Keratinocyte (primary cell): ENCODE measurements around the gene PCDHGB3. TPM values are rescaled to one million over a fixed set of nuclear protein-coding genes. Genes with fewer than 3 reads are reported as not detected.
"Not testable (repeated sequence)": the region's sequence is repeated elsewhere in the genome, so short reads cannot be mapped to it uniquely, and the experiment has no call there.

Experiments
- DNase-seq: peaks from one replicate; pipeline ENCODE4 v3.0.0-alpha.2; 2011; ENCODE audit warnings: low read depth, missing footprints, low spot score
- FAIRE-seq: peaks from 2 replicates; lab custom pipeline; 2011; peaks lifted over from hg19 to GRCh38; lab: Jason Lieb, UNC
- H2AFZ ChIP-seq: 2 replicates; pipeline ENCODE4 v1.6.0; 2012; ENCODE audit warnings: low read length, control low read depth, inconsistent platforms; ENCODE audit not compliant: control insufficient read depth
- H3K27ac ChIP-seq: 2 replicates; pipeline ENCODE4 v1.5.1; 2011; ENCODE audit warnings: low read length; ENCODE audit not compliant: control insufficient read depth, insufficient read depth
- H3K27me3 ChIP-seq: 3 replicates; pipeline ENCODE4 v1.6.0; 2011; ENCODE audit warnings: low read length; ENCODE audit not compliant: control insufficient read depth, insufficient read depth; ENCODE audit errors: extremely low read depth
- H3K36me3 ChIP-seq, 2 experiments: 2 replicates in 1 of 2; 3 replicates in 1 of 2; pipeline ENCODE4 v1.5.1; 2011; ENCODE audit warnings: low read length in 2 of 2, mild to moderate bottlenecking in 1 of 2; ENCODE audit not compliant: control insufficient read depth in 2 of 2, insufficient read depth in 2 of 2; ENCODE audit errors: extremely low read depth in 1 of 2
- H3K4me1 ChIP-seq: 3 replicates; pipeline ENCODE4 v1.5.1; 2011; ENCODE audit warnings: low read length; ENCODE audit not compliant: control insufficient read depth, insufficient read depth; ENCODE audit errors: extremely low read depth
- H3K4me2 ChIP-seq: 3 replicates; pipeline ENCODE4 v1.6.0; 2011; ENCODE audit warnings: low read depth, low read length; ENCODE audit not compliant: control insufficient read depth, insufficient read depth; ENCODE audit errors: extremely low read depth
- H3K4me3 ChIP-seq, 3 experiments: fragments of 200-600 bp in 1 of 3; sonication (generic) in 1 of 3; 2 replicates in 2 of 3; 3 replicates in 1 of 3; pipeline ENCODE4 v1.5.1; 2011 to 2016; ENCODE audit warnings: low read length in 3 of 3, mild to moderate bottlenecking in 3 of 3, control low read depth in 2 of 3, inconsistent platforms in 1 of 3, low read depth in 1 of 3, mixed read lengths in 1 of 3, mixed run types in 1 of 3, moderate library complexity in 1 of 3; ENCODE audit not compliant: control insufficient read depth in 2 of 3, insufficient read depth in 2 of 3; ENCODE audit errors: extremely low read depth in 1 of 3
- H3K79me2 ChIP-seq: 2 replicates; pipeline ENCODE4 v1.6.0; 2012; ENCODE audit warnings: low read length; ENCODE audit not compliant: control insufficient read depth, insufficient read depth
- H3K9ac ChIP-seq: 3 replicates; pipeline ENCODE4 v1.6.0; 2011; ENCODE audit warnings: low read length; ENCODE audit not compliant: control insufficient read depth, insufficient read depth; ENCODE audit errors: extremely low read depth
- H3K9me1 ChIP-seq: 3 replicates; pipeline ENCODE4 v1.6.0; 2011; ENCODE audit warnings: low read length; ENCODE audit not compliant: control insufficient read depth, insufficient read depth; ENCODE audit errors: extremely low read depth
- H3K9me3 ChIP-seq: 2 replicates; pipeline ENCODE4 v1.5.1; 2012; ENCODE audit warnings: low read depth, low read length; ENCODE audit not compliant: control insufficient read depth
- H4K20me1 ChIP-seq: 3 replicates; pipeline ENCODE4 v1.6.0; 2011; ENCODE audit warnings: low read length; ENCODE audit not compliant: control insufficient read depth, insufficient read depth; ENCODE audit errors: extremely low read depth
- dilution Hi-C: fragments of 300-500 bp; cut with MboI; formaldehyde crosslinking; loops from one replicate; pipeline ENCODE4 v1.7.0; 2020; ENCODE audit warnings: low sequenced_read_pairs; ENCODE audit not compliant: extremely low pct_ligation_motif_present
- polyA plus RNA-seq, 5 experiments: library from polyadenylated mRNA; depleted of rRNA in 3 of 5; stranded (reverse) in 3 of 5; stranded (forward) in 1 of 5; unstranded in 1 of 5; fragments of >200 nt; gene quantifications; 1 replicate in 1 of 5; 2 replicates in 3 of 5; 3 replicates in 1 of 5; pipeline versions ENCODE4 v1.2.1 to v1.2.3, GENCODE V29; 2011 to 2012; ENCODE audit warnings: missing spikeins in 2 of 5, low read depth in 1 of 5, low replicate concordance in 1 of 5
- TF ChIP-seq, protein P1 (sequence below), 3 experiments: IDR thresholded peaks in 1 of 3; conservative IDR thresholded peaks in 1 of 3; optimal IDR thresholded peaks in 1 of 3; 2 replicates in 2 of 3; 3 replicates in 1 of 3; pipeline versions ENCODE3 to v1.5.1; 2011; ENCODE audit warnings: low read length in 3 of 3, mild to moderate bottlenecking in 3 of 3, moderate library complexity in 2 of 3, control low read depth in 1 of 3, inconsistent platforms in 1 of 3; ENCODE audit not compliant: insufficient read depth in 2 of 3; ENCODE audit errors: extremely low read depth in 1 of 3

Gene PCDHGB3
- polyA plus RNA-seq, 1 donor (not counting 4 experiments of a cell fraction or from before 2014, with no cell fraction given): 0.18 TPM

GRCh38 chr5:141415275-141415618, 45.2 kb downstream of the PCDHGB3 start:
- H3K4me1 ChIP-seq, H3K79me2 ChIP-seq, H2AFZ ChIP-seq, H4K20me1 ChIP-seq, H3K27ac ChIP-seq, H3K36me3 ChIP-seq, FAIRE-seq, H3K9me1 ChIP-seq, DNase-seq, dilution Hi-C loops, H3K9ac ChIP-seq, H3K4me2 ChIP-seq, H3K4me3 ChIP-seq: not testable (repeated sequence)
- Histone ChIP-seq H3K27me3 (peaks cover 21% of the 10 kb centered on the region), H3K9me3 (peaks cover 21% of the 10 kb centered on the region)

DNA sequence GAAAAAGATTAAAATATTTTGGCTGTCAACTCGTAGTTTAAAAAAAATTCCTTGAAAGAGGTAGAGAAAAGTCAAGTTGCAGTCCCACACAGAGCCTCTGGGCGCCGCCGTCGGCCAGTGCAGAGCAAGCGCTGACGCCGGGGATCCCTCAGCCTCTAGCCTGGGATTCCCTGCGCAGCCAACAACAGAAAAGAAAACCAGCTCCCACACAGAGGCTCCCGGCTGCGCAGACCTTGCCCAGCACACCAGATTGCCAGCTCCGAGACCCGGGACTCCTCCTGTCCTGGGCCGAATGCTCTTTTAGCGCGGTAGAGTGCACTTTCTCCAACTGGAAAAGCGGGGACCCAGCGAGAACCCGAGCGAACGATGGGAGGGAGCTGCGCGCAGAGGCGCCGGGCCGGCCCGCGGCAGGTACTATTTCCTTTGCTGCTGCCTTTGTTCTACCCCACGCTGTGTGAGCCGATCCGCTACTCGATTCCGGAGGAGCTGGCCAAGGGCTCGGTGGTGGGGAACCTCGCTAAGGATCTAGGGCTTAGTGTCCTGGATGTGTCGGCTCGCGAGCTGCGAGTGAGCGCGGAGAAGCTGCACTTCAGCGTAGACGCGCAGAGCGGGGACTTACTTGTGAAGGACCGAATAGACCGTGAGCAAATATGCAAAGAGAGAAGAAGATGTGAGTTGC, 47.6 kb downstream of the PCDHGB3 start, which contains the start of gene PCDHGB7:
PCDHGB7 (plus strand) TSS at position 184 of the 679 bp plus-strand sequence; CDS start at position 367, 183 bp downstream.
- Histone ChIP-seq H3K9ac (peak within 1 kb of the TSS; percentile 16), H3K4me2 (peak within 1 kb of the TSS; percentile 44), H3K4me3 (peak within 1 kb of the TSS; percentile 36 to 46 (median 43)), H2AFZ (peak within 1 kb of the TSS; percentile 61), H3K9me3 (peaks cover 24% of the 10 kb centered on the region), H3K27me3 (peaks cover 34% of the 10 kb centered on the region)
- H3K4me1 ChIP-seq, dilution Hi-C loops, H3K36me3 ChIP-seq, H3K9me1 ChIP-seq, H3K27ac ChIP-seq, FAIRE-seq, DNase-seq, H4K20me1 ChIP-seq, H3K79me2 ChIP-seq: not testable (repeated sequence)
- TF ChIP-seq, protein P1, sequence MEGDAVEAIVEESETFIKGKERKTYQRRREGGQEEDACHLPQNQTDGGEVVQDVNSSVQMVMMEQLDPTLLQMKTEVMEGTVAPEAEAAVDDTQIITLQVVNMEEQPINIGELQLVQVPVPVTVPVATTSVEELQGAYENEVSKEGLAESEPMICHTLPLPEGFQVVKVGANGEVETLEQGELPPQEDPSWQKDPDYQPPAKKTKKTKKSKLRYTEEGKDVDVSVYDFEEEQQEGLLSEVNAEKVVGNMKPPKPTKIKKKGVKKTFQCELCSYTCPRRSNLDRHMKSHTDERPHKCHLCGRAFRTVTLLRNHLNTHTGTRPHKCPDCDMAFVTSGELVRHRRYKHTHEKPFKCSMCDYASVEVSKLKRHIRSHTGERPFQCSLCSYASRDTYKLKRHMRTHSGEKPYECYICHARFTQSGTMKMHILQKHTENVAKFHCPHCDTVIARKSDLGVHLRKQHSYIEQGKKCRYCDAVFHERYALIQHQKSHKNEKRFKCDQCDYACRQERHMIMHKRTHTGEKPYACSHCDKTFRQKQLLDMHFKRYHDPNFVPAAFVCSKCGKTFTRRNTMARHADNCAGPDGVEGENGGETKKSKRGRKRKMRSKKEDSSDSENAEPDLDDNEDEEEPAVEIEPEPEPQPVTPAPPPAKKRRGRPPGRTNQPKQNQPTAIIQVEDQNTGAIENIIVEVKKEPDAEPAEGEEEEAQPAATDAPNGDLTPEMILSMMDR (optimal IDR thresholded peaks at IDR 0.05 in 1 of 3, IDR thresholded peaks at IDR 0.05 in 1 of 3, conservative IDR thresholded peaks at IDR 0.05 in 1 of 3; ENCODE audit: extremely low read depth in 1 of 3, insufficient read depth in 2 of 3, low read length in 3 of 3): peak; percentile 55 to 78 (median 66)
